IMR-90 (cell line): ENCODE results near the gene NEURL2. TPM values are rescaled to one million over a fixed set of nuclear protein-coding genes. Genes with fewer than 3 reads are reported as not detected.
A peak's percentile ranks its signal among the peaks of the same experiment; 100 is the strongest.

ENCODE experiments used
- ATAC-seq: fragments of 200-7000 bp; cut with Tn5 transposase; 2 replicates; pipeline ENCODE4 v1.9.1; 2020; ENCODE audit warnings: low read depth, mild to moderate bottlenecking, moderate library complexity
- BruUV-seq: library from RNA; stranded (reverse); fragments of 400-500 nt; replicated peaks from 2 replicates; lab custom pipeline; 2021; lab: Mats Ljungman, UMichigan
- CTCF ChIA-PET: fragments of 300-600 bp; formaldehyde crosslinking; extraction: SDS; loops from one replicate; lab custom pipeline; 2021; ENCODE audit warnings: antibody characterized with exemption; lab: Yijun Ruan, JAX
- POLR2A ChIA-PET: fragments of 300-600 bp; sonication (Branson Sonifier 250); formaldehyde crosslinking; loops from one replicate; lab custom pipeline; 2022; ENCODE audit warnings: antibody characterized with exemption; ENCODE audit not compliant: unreplicated experiment; lab: Charles Lee
- DNase-seq: peaks from one replicate; pipeline ENCODE4 v3.0.0; 2013
- H2AFZ ChIP-seq: replicated peaks from 2 replicates; pipeline ENCODE3; 2013; ENCODE audit warnings: low read length, mild to moderate bottlenecking; ENCODE audit not compliant: poor library complexity
- H2AK5ac ChIP-seq: 2 replicates; pipeline ENCODE4 v1.6.1; 2013; ENCODE audit warnings: low read depth, low read length, inconsistent platforms
- H2AK9ac ChIP-seq: replicated peaks from 2 replicates; pipeline ENCODE3; 2013; ENCODE audit warnings: mild to moderate bottlenecking, low read depth, low read length, moderate library complexity; ENCODE audit not compliant: poor library complexity
- H2BK120ac ChIP-seq: 2 replicates; pipeline ENCODE4 v1.6.1; 2013; ENCODE audit warnings: low read depth, low read length, inconsistent platforms
- H2BK15ac ChIP-seq: 3 replicates; pipeline ENCODE4 v1.6.1; 2013; ENCODE audit warnings: low read depth, low read length, inconsistent platforms
- H2BK20ac ChIP-seq: 2 replicates; pipeline ENCODE4 v1.6.1; 2013; ENCODE audit warnings: low read depth, mild to moderate bottlenecking, inconsistent platforms, low read length, moderate library complexity
- H2BK5ac ChIP-seq: 2 replicates; pipeline ENCODE4 v1.6.1; 2013; ENCODE audit warnings: mild to moderate bottlenecking, low read depth, low read length, inconsistent platforms; ENCODE audit not compliant: poor library complexity, severe bottlenecking
- H3K14ac ChIP-seq: replicated peaks from 2 replicates; pipeline ENCODE4 v1.6.1; 2013; ENCODE audit warnings: low read depth, low read length, inconsistent platforms
- H3K18ac ChIP-seq: 2 replicates; pipeline ENCODE4 v1.6.1; 2013; ENCODE audit warnings: low read depth, low read length, control low read depth
- H3K23ac ChIP-seq: 2 replicates; pipeline ENCODE4 v1.6.1; 2013; ENCODE audit warnings: low read depth, low read length, inconsistent platforms
- H3K27ac ChIP-seq: 2 replicates; pipeline ENCODE4 v1.5.1; 2013; ENCODE audit warnings: mild to moderate bottlenecking, control low read depth, low read length; ENCODE audit not compliant: insufficient read depth
- H3K27me3 ChIP-seq: 2 replicates; pipeline ENCODE4 v1.6.1; 2013; ENCODE audit warnings: low read length; ENCODE audit not compliant: control insufficient read depth, insufficient read depth
- H3K36me3 ChIP-seq: 2 replicates; pipeline ENCODE4 v1.6.1; 2013; ENCODE audit warnings: low read length, mixed read lengths; ENCODE audit not compliant: control insufficient read depth, insufficient read depth
- H3K4ac ChIP-seq: 2 replicates; pipeline ENCODE4 v1.6.1; 2013; ENCODE audit warnings: low read depth, low read length, inconsistent platforms
- H3K4me1 ChIP-seq: 2 replicates; pipeline ENCODE4 v1.6.1; 2013; ENCODE audit warnings: low read length, mixed read lengths; ENCODE audit not compliant: control insufficient read depth, insufficient read depth
- H3K4me2 ChIP-seq: 2 replicates; pipeline ENCODE4 v1.6.1; 2013; ENCODE audit warnings: low read depth, mild to moderate bottlenecking, control low read depth, low read length, moderate library complexity
- H3K4me3 ChIP-seq: 2 replicates; pipeline ENCODE4 v1.5.1; 2013; ENCODE audit warnings: low read depth, mild to moderate bottlenecking, control low read depth, low read length, moderate library complexity; ENCODE audit not compliant: insufficient read depth
- H3K56ac ChIP-seq: 2 replicates; pipeline ENCODE4 v1.6.1; 2013; ENCODE audit warnings: low read length, inconsistent platforms; ENCODE audit not compliant: insufficient read depth; ENCODE audit errors: extremely low read depth
- H3K79me1 ChIP-seq, 2 experiments: 2 replicates each; pipeline ENCODE4 v1.6.1; 2013; ENCODE audit warnings: low read length in 2 of 2, inconsistent platforms in 1 of 2, low read depth in 1 of 2
- H3K9ac ChIP-seq: 2 replicates; pipeline ENCODE4 v1.6.1; 2013; ENCODE audit warnings: low read depth, low read length, control low read depth
- H3K9me1 ChIP-seq: 2 replicates; pipeline ENCODE4 v1.6.1; 2013; ENCODE audit warnings: low read length, inconsistent platforms; ENCODE audit not compliant: insufficient read depth
- H3K9me3 ChIP-seq: 2 replicates; pipeline ENCODE4 v1.6.1; 2013; ENCODE audit warnings: low read length; ENCODE audit not compliant: control insufficient read depth, insufficient read depth
- H4K20me1 ChIP-seq: 2 replicates; pipeline ENCODE4 v1.6.1; 2013; ENCODE audit warnings: low read length, inconsistent platforms; ENCODE audit not compliant: insufficient read depth
- H4K5ac ChIP-seq: 2 replicates; pipeline ENCODE4 v1.6.1; 2013; ENCODE audit warnings: mild to moderate bottlenecking, low read depth, low read length, control low read depth
- H4K8ac ChIP-seq, 2 experiments: 2 replicates each; pipeline ENCODE4 v1.6.1; 2013; ENCODE audit warnings: low read depth in 2 of 2, low read length in 2 of 2, control low read depth in 1 of 2, inconsistent platforms in 1 of 2
- H4K91ac ChIP-seq: 2 replicates; pipeline ENCODE4 v1.6.1; 2013; ENCODE audit warnings: low read depth, low read length, inconsistent platforms; ENCODE audit not compliant: insufficient read depth
- BHLHE40 ChIP-seq: fragments of 150-350 bp; IDR thresholded peaks from 2 replicates; pipeline ENCODE4 v1.6.1; 2016; ENCODE audit warnings: mild to moderate bottlenecking, low read depth, low read length
- CHD1 ChIP-seq: IDR thresholded peaks from 2 replicates; pipeline ENCODE4 v1.6.1; 2012; ENCODE audit warnings: low read depth, low read length, improper control_type of control experiment
- CTCF ChIP-seq: conservative IDR thresholded peaks from 2 replicates; pipeline ENCODE4 v1.5.1; 2012; ENCODE audit warnings: mild to moderate bottlenecking, low read depth, low read length, improper control_type of control experiment
- FOS ChIP-seq: fragments of 150-350 bp; IDR thresholded peaks from 2 replicates; pipeline ENCODE4 v1.6.1; 2016; ENCODE audit warnings: low read depth, low read length
- MAFK ChIP-seq: IDR thresholded peaks from 2 replicates; pipeline ENCODE4 v1.6.1; 2012; ENCODE audit warnings: low read depth, low read length, improper control_type of control experiment
- MAZ ChIP-seq: IDR thresholded peaks from 2 replicates; pipeline ENCODE4 v1.6.1; 2012; ENCODE audit warnings: low read depth, mild to moderate bottlenecking, low read length, improper control_type of control experiment, moderate library complexity, borderline replicate concordance
- MXI1 ChIP-seq: IDR thresholded peaks from 2 replicates; pipeline ENCODE4 v1.6.1; 2012; ENCODE audit warnings: low read depth, mild to moderate bottlenecking, low read length, moderate library complexity, borderline replicate concordance
- NFE2L2 ChIP-seq: fragments of 150-350 bp; IDR thresholded peaks from 2 replicates; pipeline ENCODE4 v1.6.1; 2016; ENCODE audit warnings: low read depth, mild to moderate bottlenecking, low read length
- POLR2A ChIP-seq: IDR thresholded peaks from 2 replicates; pipeline ENCODE4 v1.6.1; 2012; ENCODE audit warnings: mild to moderate bottlenecking, low read depth, low read length
- RAD21 ChIP-seq: IDR thresholded peaks from 2 replicates; pipeline ENCODE4 v1.6.1; 2012; ENCODE audit warnings: low read length, improper control_type of control experiment
- RCOR1 ChIP-seq: IDR thresholded peaks from 2 replicates; pipeline ENCODE4 v1.6.1; 2012; ENCODE audit warnings: mild to moderate bottlenecking, low read length, improper control_type of control experiment; ENCODE audit not compliant: insufficient replicate concordance
- RFX5 ChIP-seq: IDR thresholded peaks from 2 replicates; pipeline ENCODE4 v1.8.0; 2012; ENCODE audit warnings: low read depth, mild to moderate bottlenecking, low read length, moderate library complexity
- SMC3 ChIP-seq: fragments of 150-350 bp; IDR thresholded peaks from 2 replicates; pipeline ENCODE4 v1.6.1; 2016; ENCODE audit warnings: low read depth, mild to moderate bottlenecking, antibody characterized with exemption, low read length, moderate library complexity
- whole genome bisulfite sequencing, 2 experiments: methylation state at CpG; one replicate each; pipeline versions ENCODE4 v1.1.5 to v1.1.7; 2013; ENCODE audit warnings: missing lambda C conversion rate in 2 of 2; ENCODE audit not compliant: insufficient read length in 1 of 2; ENCODE audit errors: extremely low coverage in 2 of 2; 5-methylcytosine and 5-hydroxymethylcytosine counted together
- dilution Hi-C: fragments of 300-500 bp; cut with HindIII; formaldehyde crosslinking; loops from one replicate; pipeline ENCODE4 v1.14.3; 2018; ENCODE audit warnings: low sequenced_read_pairs; ENCODE audit not compliant: unreplicated experiment
- in situ Hi-C: fragments of 300-500 bp; cut with MboI; formaldehyde crosslinking; loops from 3 replicates; pipeline ENCODE4 v1.14.3; 2019; ENCODE audit warnings: low sequenced_read_pairs, inconsistent platforms, mixed read lengths
- intact Hi-C: fragments of 100-400 bp; cut with micrococcal nuclease; formaldehyde crosslinking; loops from 2 replicates; pipeline ENCODE4 v1.10.0; 2022
- polyA plus RNA-seq, 3 experiments: library from polyadenylated mRNA; depleted of rRNA; stranded (reverse); fragments of >200 nt; gene quantifications; 2 replicates each; pipeline ENCODE4 v1.2.3, GENCODE V29; 2012; ENCODE audit warnings: low replicate concordance in 1 of 3
- total RNA-seq: library from RNA; depleted of rRNA; stranded (reverse); fragments of >200 nt; gene quantifications from 2 replicates; pipeline ENCODE4 v1.2.3, GENCODE V29; 2012
- TF ChIP-seq, protein P1 (sequence below): fragments of 150-350 bp; IDR thresholded peaks from 2 replicates; pipeline ENCODE4 v1.6.1; 2016; ENCODE audit warnings: low read depth, mild to moderate bottlenecking, low read length, moderate library complexity, borderline replicate concordance
- TF ChIP-seq, protein P2 (sequence below): fragments of 150-350 bp; IDR thresholded peaks from 2 replicates; pipeline ENCODE4 v1.6.1; 2017; ENCODE audit warnings: mild to moderate bottlenecking, antibody characterized with exemption, low read length, low read depth

The NEURL2 gene
- total and polyA plus RNA-seq, 2 of the 4 experiments (the other 2 are of a cell fraction): 1.1 to 2.5 TPM

- H3K4me3 ChIP-seq: no peak overlapping the region
- dilution Hi-C loops (no loop called here), in situ Hi-C loops (no loop called here), intact Hi-C loops (loop anchor here (10.0 kb wide), 1 partner anchor 104 kb away; the partner anchor contains the start of gene SNX21)
- peaks cover 3% of the 10 kb centered on the region; the same call in 1 of the 2 replicates for H3K4me1 ChIP-seq
- peaks cover 5% of the 10 kb centered on the region; the same call in 1 of the 2 replicates for H4K20me1 ChIP-seq
- H4K91ac ChIP-seq: no peak overlapping the region
- H3K9me1 ChIP-seq: no peaks in the 10 kb centered on the region
- H3K36me3 ChIP-seq: peaks cover 49% of the 10 kb centered on the region
- no peak overlapping the region for H3K4ac ChIP-seq
- no peak overlapping the region for H3K18ac ChIP-seq
- H2BK5ac ChIP-seq: no peak overlapping the region
- H3K14ac ChIP-seq: no peak overlapping the region
- no peaks in the 10 kb centered on the region for H3K27me3 ChIP-seq
- no peak overlapping the region for H3K27ac ChIP-seq
- H2AK9ac ChIP-seq: peak overlapping the region; percentile 75
- H3K56ac ChIP-seq: no peak overlapping the region
- no peak overlapping the region for H3K4me2 ChIP-seq
- no peak overlapping the region for H3K23ac ChIP-seq
- no peak for TF ChIP-seq BHLHE40
- TF ChIP-seq CHD1: no peak
- no peak for TF ChIP-seq MAFK
- TF ChIP-seq SMC3: no peak
- no peak for TF ChIP-seq FOS
- no peak for TF ChIP-seq RFX5
- TF ChIP-seq RCOR1: no peak
- no peak for TF ChIP-seq MXI1
- TF ChIP-seq, protein P1, sequence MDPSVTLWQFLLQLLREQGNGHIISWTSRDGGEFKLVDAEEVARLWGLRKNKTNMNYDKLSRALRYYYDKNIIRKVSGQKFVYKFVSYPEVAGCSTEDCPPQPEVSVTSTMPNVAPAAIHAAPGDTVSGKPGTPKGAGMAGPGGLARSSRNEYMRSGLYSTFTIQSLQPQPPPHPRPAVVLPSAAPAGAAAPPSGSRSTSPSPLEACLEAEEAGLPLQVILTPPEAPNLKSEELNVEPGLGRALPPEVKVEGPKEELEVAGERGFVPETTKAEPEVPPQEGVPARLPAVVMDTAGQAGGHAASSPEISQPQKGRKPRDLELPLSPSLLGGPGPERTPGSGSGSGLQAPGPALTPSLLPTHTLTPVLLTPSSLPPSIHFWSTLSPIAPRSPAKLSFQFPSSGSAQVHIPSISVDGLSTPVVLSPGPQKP: no peak
- TF ChIP-seq POLR2A: no peak
- no peak for TF ChIP-seq CTCF
- TF ChIP-seq MAZ: no peak
- no peak for TF ChIP-seq NFE2L2
- TF ChIP-seq, protein P2, sequence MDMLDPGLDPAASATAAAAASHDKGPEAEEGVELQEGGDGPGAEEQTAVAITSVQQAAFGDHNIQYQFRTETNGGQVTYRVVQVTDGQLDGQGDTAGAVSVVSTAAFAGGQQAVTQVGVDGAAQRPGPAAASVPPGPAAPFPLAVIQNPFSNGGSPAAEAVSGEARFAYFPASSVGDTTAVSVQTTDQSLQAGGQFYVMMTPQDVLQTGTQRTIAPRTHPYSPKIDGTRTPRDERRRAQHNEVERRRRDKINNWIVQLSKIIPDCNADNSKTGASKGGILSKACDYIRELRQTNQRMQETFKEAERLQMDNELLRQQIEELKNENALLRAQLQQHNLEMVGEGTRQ: no peak
- TF ChIP-seq RAD21: no peak
- H2AFZ ChIP-seq: no peak overlapping the region
- 100% methylated on average over 2 of the region's 13 CpGs; no CpG with 5 or more reads in 1 of the 2 experiments for WGBS, 2 experiments
- no TSS peak for BruUV-seq
- H3K9me3 ChIP-seq: no peaks in the 10 kb centered on the region
- H4K5ac ChIP-seq: no peak overlapping the region
- no peak overlapping the region for H4K8ac ChIP-seq
- H2BK15ac ChIP-seq: no peak overlapping the region
- DNase-seq (no peak), ATAC-seq (no peak)
- no peak overlapping the region for H2BK20ac ChIP-seq
- H2BK120ac ChIP-seq: no peak overlapping the region
- CTCF ChIA-PET: no interaction called here
- H2AK5ac ChIP-seq: no peak overlapping the region
- H3K79me1 ChIP-seq: peaks cover 21 to 42% of the 10 kb centered on the region in 2 experiments
- H3K9ac ChIP-seq: no peak overlapping the region
- POLR2A ChIA-PET: no interaction called here
These were observed 47.9 kb upstream of the NEURL2 start for GRCh38 chr20:45938727-45939438.
